ENCODE measurements around the gene CCDC144A.
"Not testable (repeated sequence)": the region's sequence is repeated elsewhere in the genome, so short reads cannot be mapped to it uniquely, and the experiment has no call there.

Gene CCDC144A

GRCh38 chr17:16689731-16690281, at the start of gene CCDC144A:
Gene CCDC144A, plus strand, starts transcription at chr17:16690241. Its CDS starts 160 bp downstream, at chr17:16690401.
- TF ChIP-seq CTCF (IDR thresholded peaks at IDR 0.05; ENCODE audit: borderline replicate concordance, insufficient read depth, low read depth, low read length), result peak; percentile 74
- H3K4me3 ChIP-seq (ENCODE audit: low read depth, low read length), result peak within 1 kb of the TSS; percentile 16

- no peak for TF ChIP-seq CTCF (IDR thresholded peaks at IDR 0.05; ENCODE audit: borderline replicate concordance, insufficient read depth, low read depth, low read length)
- H3K4me3 ChIP-seq (ENCODE audit: low read depth, low read length), result no peak overlapping the region
These were observed 40.5 kb upstream of the CCDC144A start for GRCh38 chr17:16649585-16649984.

- TF ChIP-seq CTCF (IDR thresholded peaks at IDR 0.05; ENCODE audit: borderline replicate concordance, insufficient read depth, low read depth, low read length), result no peak
- H3K4me3 ChIP-seq (ENCODE audit: low read depth, low read length), result no peak overlapping the region
These were observed 37.8 kb upstream of the CCDC144A start for GRCh38 chr17:16652252-16652651.

GRCh38 chr17:16652847-16653366, 37.1 kb upstream of the CCDC144A start:
- TF ChIP-seq CTCF (IDR thresholded peaks at IDR 0.05; ENCODE audit: borderline replicate concordance, insufficient read depth, low read depth, low read length), result no peak
- peak overlapping the region; percentile 89 for H3K4me3 ChIP-seq (ENCODE audit: low read depth, low read length)

GRCh38 chr17:16653367-16654041, 36.5 kb upstream of the CCDC144A start, which contains the start of gene ZNF624:
Gene ZNF624, minus strand, starts transcription at chr17:16653850.
- TF ChIP-seq CTCF (IDR thresholded peaks at IDR 0.05; ENCODE audit: borderline replicate concordance, insufficient read depth, low read depth, low read length), result no peak

GRCh38 chr17:16661217-16661616, 28.8 kb upstream of the CCDC144A start:
- no peak for TF ChIP-seq CTCF (IDR thresholded peaks at IDR 0.05; ENCODE audit: borderline replicate concordance, insufficient read depth, low read depth, low read length)
- no peak overlapping the region for H3K4me3 ChIP-seq (ENCODE audit: low read depth, low read length)

More at GRCh38 chr17:16653367-16654041, 36.5 kb upstream of the CCDC144A start, which contains the start of gene ZNF624:
- H3K4me3 ChIP-seq (ENCODE audit: low read depth, low read length), result peak within 1 kb of the TSS; percentile 89

- TF ChIP-seq CTCF (IDR thresholded peaks at IDR 0.05; ENCODE audit: borderline replicate concordance, insufficient read depth, low read depth, low read length), result no peak
- H3K4me3 ChIP-seq (ENCODE audit: low read depth, low read length), result no peak overlapping the region
These were observed 27.1 kb upstream of the CCDC144A start for GRCh38 chr17:16662936-16663335.

- not testable (repeated sequence) for H3K4me3 ChIP-seq (ENCODE audit: low read depth, low read length)
These were observed 23.5 kb upstream of the CCDC144A start for GRCh38 chr17:16666553-16666906.

- not testable (repeated sequence) for H3K4me3 ChIP-seq (ENCODE audit: low read depth, low read length)
These were observed 23.0 kb upstream of the CCDC144A start for GRCh38 chr17:16666907-16667636.

All from GM12875 (cell line).